MM.1S (cell line): ENCODE measurements around the gene RBM42.
A peak's percentile ranks its signal among the peaks of the same experiment; 100 is the strongest.
"Not testable (repeated sequence)": the region's sequence is repeated elsewhere in the genome, so short reads cannot be mapped to it uniquely, and the experiment has no call there.

ENCODE experiments used
- DNase-seq: peaks from one replicate; pipeline ENCODE4 v3.0.0-alpha.2; 2015
- H2AFZ ChIP-seq: fragments of 300-600 bp; sonication (generic); 2 replicates; pipeline ENCODE4 v1.6.0; 2016; ENCODE audit warnings: antibody characterized with exemption, low read length
- H3F3A ChIP-seq: fragments of 300-600 bp; sonication (generic); 2 replicates; pipeline ENCODE4 v1.6.1; 2016; ENCODE audit warnings: mild to moderate bottlenecking, antibody characterized with exemption, low read length, moderate library complexity, mixed read lengths; ENCODE audit not compliant: insufficient read depth
- H3K27ac ChIP-seq: fragments of 300-600 bp; sonication (generic); 2 replicates; pipeline ENCODE4 v1.5.1; 2016; ENCODE audit warnings: mild to moderate bottlenecking, low read length
- H3K27me3 ChIP-seq: fragments of 300-600 bp; sonication (generic); replicated peaks from 2 replicates; pipeline ENCODE4 v1.6.0; 2016; ENCODE audit warnings: low read length; ENCODE audit not compliant: insufficient read depth
- H3K36me3 ChIP-seq: fragments of 300-600 bp; sonication (generic); replicated peaks from 2 replicates; pipeline ENCODE4 v1.6.1; 2016; ENCODE audit warnings: mild to moderate bottlenecking, low read length, mixed read lengths; ENCODE audit not compliant: insufficient read depth
- H3K4me1 ChIP-seq: fragments of 300-600 bp; sonication (generic); 2 replicates; pipeline ENCODE4 v1.6.1; 2016; ENCODE audit warnings: low read length, mixed read lengths
- H3K4me2 ChIP-seq: fragments of 300-600 bp; sonication (generic); 2 replicates; pipeline ENCODE4 v1.6.0; 2016; ENCODE audit warnings: low read depth, low read length
- H3K4me3 ChIP-seq: fragments of 300-600 bp; sonication (generic); 2 replicates; pipeline ENCODE4 v1.5.1; 2016; ENCODE audit warnings: low read length, mixed read lengths
- H3K79me2 ChIP-seq: fragments of 300-600 bp; sonication (generic); 2 replicates; pipeline ENCODE4 v1.6.1; 2016; ENCODE audit warnings: mixed run types, low read length, mixed read lengths
- H3K9ac ChIP-seq: fragments of 300-600 bp; sonication (generic); 2 replicates; pipeline ENCODE4 v1.6.1; 2016; ENCODE audit warnings: low read length, mixed read lengths
- H3K9me2 ChIP-seq: fragments of 300-600 bp; sonication (generic); replicated peaks from 2 replicates; pipeline ENCODE4 v1.6.1; 2016; ENCODE audit warnings: mild to moderate bottlenecking, low read length, mixed read lengths; ENCODE audit not compliant: insufficient read depth
- H3K9me3 ChIP-seq: fragments of 300-600 bp; sonication (generic); replicated peaks from 2 replicates; pipeline ENCODE4 v1.6.1; 2016; ENCODE audit warnings: mild to moderate bottlenecking, low read length, mixed read lengths; ENCODE audit not compliant: insufficient read depth
- H4K20me1 ChIP-seq: fragments of 300-600 bp; sonication (generic); 2 replicates; pipeline ENCODE4 v1.6.1; 2016; ENCODE audit warnings: mild to moderate bottlenecking, low read length, moderate library complexity, mixed read lengths; ENCODE audit not compliant: insufficient read depth
- CTCF ChIP-seq: fragments of 300-600 bp; sonication (generic); IDR thresholded peaks from 2 replicates; pipeline ENCODE4 v1.5.1; 2016; ENCODE audit warnings: antibody characterized with exemption, low read length, mixed read lengths
- EZH2 ChIP-seq: fragments of 300-600 bp; sonication (generic); optimal IDR thresholded peaks from 2 replicates; pipeline ENCODE3; 2017; ENCODE audit warnings: low read depth, mild to moderate bottlenecking, antibody characterized with exemption, low read length, mixed read lengths
- EZH2phosphoT487 ChIP-seq: fragments of 300-600 bp; sonication (generic); IDR thresholded peaks from 2 replicates; pipeline ENCODE4 v1.6.1; 2018; ENCODE audit warnings: antibody characterized with exemption, low read length

RBM42 gene

GRCh38 chr19:35587321-35587720 is 41.5 kb upstream of the RBM42 start:
- no peaks in the 10 kb centered on the region for H3K9me3 ChIP-seq
- no peak overlapping the region for H3K4me2 ChIP-seq
- no peak overlapping the region for H2AFZ ChIP-seq
- H3K4me1 ChIP-seq, result no peaks in the 10 kb centered on the region
- no peak for DNase-seq
- H4K20me1 ChIP-seq, result no peaks in the 10 kb centered on the region
- no peaks in the 10 kb centered on the region for H3K79me2 ChIP-seq
- no peaks in the 10 kb centered on the region for H3K9me2 ChIP-seq
- no peak overlapping the region for H3K9ac ChIP-seq
- H3K36me3 ChIP-seq, result no peaks in the 10 kb centered on the region
- no peaks in the 10 kb centered on the region for H3F3A ChIP-seq
- no peak overlapping the region for H3K4me3 ChIP-seq
- TF ChIP-seq CTCF, result no peak
- TF ChIP-seq EZH2, result no peak
- TF ChIP-seq EZH2phosphoT487, result no peak
- no peak overlapping the region for H3K27ac ChIP-seq
- peaks cover 76% of the 10 kb centered on the region for H3K27me3 ChIP-seq

- Histone ChIP-seq H3F3A (no peaks in the 10 kb centered on the region), H3K4me2 (no peak overlapping the region), H3K9me3 (no peaks in the 10 kb centered on the region), H2AFZ (no peak overlapping the region), H3K27me3 (peaks cover 49% of the 10 kb centered on the region), H3K4me1 (no peaks in the 10 kb centered on the region), H3K9ac (no peak overlapping the region), H3K4me3 (no peak overlapping the region), H4K20me1 (no peaks in the 10 kb centered on the region), H3K79me2 (no peaks in the 10 kb centered on the region), H3K36me3 (no peaks in the 10 kb centered on the region), H3K9me2 (no peaks in the 10 kb centered on the region), H3K27ac (no peak overlapping the region)
- DNase-seq, result no peak
- TF ChIP-seq EZH2 (no peak), CTCF (no peak)
Measured at GRCh38 chr19:35590875-35591274, 38.0 kb upstream of the RBM42 start.

- Histone ChIP-seq H3K36me3 (no peaks in the 10 kb centered on the region), H3K9me3 (no peaks in the 10 kb centered on the region), H3F3A (peaks cover 4% of the 10 kb centered on the region; the same call in 1 of the 2 replicates), H3K27ac (no peak overlapping the region), H4K20me1 (no peaks in the 10 kb centered on the region), H3K4me1 (no peaks in the 10 kb centered on the region), H3K79me2 (no peaks in the 10 kb centered on the region), H3K4me3 (no peak overlapping the region), H3K4me2 (no peak overlapping the region), H3K9me2 (no peaks in the 10 kb centered on the region), H3K9ac (no peak overlapping the region), H2AFZ (no peak overlapping the region), H3K27me3 (peaks cover 38% of the 10 kb centered on the region)
- TF ChIP-seq CTCF (peak; percentile 46), EZH2 (no peak)
- no peak for DNase-seq
Measured at GRCh38 chr19:35592226-35592625, 36.6 kb upstream of the RBM42 start.

- H3K27ac ChIP-seq, H2AFZ ChIP-seq, H3K9me2 ChIP-seq, H3K9me3 ChIP-seq, H3K4me2 ChIP-seq, H3K36me3 ChIP-seq, H3K79me2 ChIP-seq, H3K9ac ChIP-seq, DNase-seq, H3F3A ChIP-seq, H3K4me3 ChIP-seq, H3K4me1 ChIP-seq, H4K20me1 ChIP-seq: not testable (repeated sequence)
- H3K27me3 ChIP-seq, result peaks cover 25% of the 10 kb centered on the region
Measured at GRCh38 chr19:35595026-35595425, 33.8 kb upstream of the RBM42 start.
